ENCODE data around the gene UEVLD.

DNA sequence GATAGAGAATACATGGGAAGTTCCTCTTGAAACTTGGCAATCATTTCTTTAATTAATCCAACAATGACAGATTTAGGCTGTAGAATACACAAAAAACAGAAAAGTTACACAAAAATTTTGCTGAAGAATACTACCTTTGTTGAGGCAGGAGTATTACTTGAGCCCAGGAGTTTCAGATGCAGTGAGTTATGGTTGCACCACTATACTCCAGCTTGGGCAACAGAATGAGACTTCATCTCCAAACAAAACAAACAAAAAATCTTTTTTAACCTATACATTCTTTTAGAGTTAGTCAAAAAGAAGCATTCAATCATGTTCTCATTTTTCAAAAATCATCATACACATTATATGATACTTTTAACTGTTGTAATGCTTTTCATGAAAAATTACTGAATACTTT lies 22.1 kb downstream of the UEVLD start:
- TF ChIP-seq, protein P1, sequence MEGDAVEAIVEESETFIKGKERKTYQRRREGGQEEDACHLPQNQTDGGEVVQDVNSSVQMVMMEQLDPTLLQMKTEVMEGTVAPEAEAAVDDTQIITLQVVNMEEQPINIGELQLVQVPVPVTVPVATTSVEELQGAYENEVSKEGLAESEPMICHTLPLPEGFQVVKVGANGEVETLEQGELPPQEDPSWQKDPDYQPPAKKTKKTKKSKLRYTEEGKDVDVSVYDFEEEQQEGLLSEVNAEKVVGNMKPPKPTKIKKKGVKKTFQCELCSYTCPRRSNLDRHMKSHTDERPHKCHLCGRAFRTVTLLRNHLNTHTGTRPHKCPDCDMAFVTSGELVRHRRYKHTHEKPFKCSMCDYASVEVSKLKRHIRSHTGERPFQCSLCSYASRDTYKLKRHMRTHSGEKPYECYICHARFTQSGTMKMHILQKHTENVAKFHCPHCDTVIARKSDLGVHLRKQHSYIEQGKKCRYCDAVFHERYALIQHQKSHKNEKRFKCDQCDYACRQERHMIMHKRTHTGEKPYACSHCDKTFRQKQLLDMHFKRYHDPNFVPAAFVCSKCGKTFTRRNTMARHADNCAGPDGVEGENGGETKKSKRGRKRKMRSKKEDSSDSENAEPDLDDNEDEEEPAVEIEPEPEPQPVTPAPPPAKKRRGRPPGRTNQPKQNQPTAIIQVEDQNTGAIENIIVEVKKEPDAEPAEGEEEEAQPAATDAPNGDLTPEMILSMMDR (IDR thresholded peaks at IDR 0.05): no peak
- TF ChIP-seq POLR2A (IDR thresholded peaks at IDR 0.05) (no peak), EP300 (IDR thresholded peaks at IDR 0.05) (no peak)
